Measurements from ENCODE around the gene ZNF281.
"Not testable (repeated sequence)": the region's sequence is repeated elsewhere in the genome, so short reads cannot be mapped to it uniquely, and the experiment has no call there.

ZNF281 gene

GRCh38 chr1:200364091-200364759 is 45.6 kb downstream of the ZNF281 start:
- FAIRE-seq, result peak; percentile 77
- peak; percentile 32 for DNase-seq (ENCODE audit: low spot score)

- FAIRE-seq (no peak), DNase-seq (ENCODE audit: low spot score) (no peak)
Measured at GRCh38 chr1:200363264-200363933, 46.4 kb downstream of the ZNF281 start.

- FAIRE-seq (no peak), DNase-seq (ENCODE audit: low spot score) (no peak)
Measured at GRCh38 chr1:200362421-200362820, 47.4 kb downstream of the ZNF281 start.

GRCh38 chr1:200359610-200360163 is 50.1 kb downstream of the ZNF281 start:
- FAIRE-seq (no peak), DNase-seq (ENCODE audit: low spot score) (no peak)

GRCh38 chr1:200357925-200358324 is 51.9 kb downstream of the ZNF281 start:
- not testable (repeated sequence) for FAIRE-seq; DNase-seq (ENCODE audit: low spot score)

- DNase-seq (ENCODE audit: low spot score) (no peak), FAIRE-seq (no peak)
Measured at GRCh38 chr1:200355801-200356200, 54.0 kb downstream of the ZNF281 start.

All from RCC 7860 (cell line).